ENCODE results near the gene CEP63. TPM values are rescaled to one million over a fixed set of nuclear protein-coding genes. Genes with fewer than 3 reads are reported as not detected.
A peak's percentile ranks its signal among the peaks of the same experiment; 100 is the strongest.

CEP63 gene
- total RNA-seq = 10 to 100 TPM; 13.2 to 15.1 TPM
- 25.2 TPM for polyA plus RNA-seq (2013, experiment 1 of 2)
- 23.7 TPM for polyA plus RNA-seq (2013, experiment 2 of 2)
- 6.9 to 34.0 (median 13.8) reads per million in 172 experiments for total RNA-seq

DNA sequence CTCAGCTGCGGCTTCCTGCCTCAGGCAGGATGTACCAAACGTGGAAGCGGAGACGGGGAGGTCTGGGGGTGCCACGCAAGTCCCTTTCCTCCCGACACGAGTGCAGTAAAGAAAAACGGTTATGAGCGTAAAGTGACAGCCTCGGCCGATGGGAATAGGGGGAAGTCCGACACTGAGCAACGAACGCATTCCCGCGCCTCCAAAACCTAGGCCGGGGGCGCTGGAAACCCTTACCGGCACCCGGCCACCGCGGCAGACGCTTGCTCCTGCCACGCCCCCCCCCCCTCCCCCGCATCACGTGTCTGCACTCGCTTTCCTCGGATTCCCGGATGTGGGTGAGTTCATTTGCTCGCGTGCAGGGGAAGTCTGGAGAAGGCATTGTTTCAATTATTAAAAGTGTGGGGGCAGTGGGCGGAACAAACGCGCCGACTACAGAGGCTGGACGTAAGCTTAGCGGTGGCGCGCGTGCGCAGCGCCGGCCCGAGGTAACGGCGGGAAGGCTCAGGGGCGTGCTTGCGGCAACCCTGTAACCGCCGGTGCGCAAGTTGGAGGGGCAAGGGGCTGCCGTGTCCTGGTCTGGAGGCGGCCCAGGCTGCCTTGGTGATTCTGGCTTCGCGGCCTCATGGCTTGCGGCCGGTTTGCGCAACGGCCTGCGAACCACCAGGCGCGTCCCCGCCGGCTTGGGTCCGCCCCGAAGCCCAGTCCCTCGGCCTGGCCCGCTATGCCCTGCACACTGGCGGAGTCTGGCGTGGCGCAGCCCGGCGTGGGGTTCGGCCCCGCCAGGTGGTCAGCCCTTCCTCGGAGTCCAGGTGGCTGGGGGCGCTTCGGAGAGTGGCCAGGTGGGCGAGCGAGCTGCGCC lies at the start of gene CEP63, which contains the start of gene ANAPC13:
CEP63 (plus strand) TSS at position 340 of the 859 bp plus-strand sequence. CDS start 9,264 bp downstream, outside the sequence.
ANAPC13 (minus strand) TSS at position 268 of the 859 bp plus-strand sequence. CDS start 3,081 bp downstream, outside the sequence.
- H3K27ac ChIP-seq (ENCODE audit: low read depth in 1 of 2, low read length in 2 of 2) = peak within 1 kb of the TSS; percentile 86 to 95
- H3K4me1 ChIP-seq (ENCODE audit: insufficient read depth, low read length) = peaks cover 29% of the 10 kb centered on the region
- peaks cover 20% of the 10 kb centered on the region for H3K36me3 ChIP-seq (ENCODE audit: insufficient read depth, low read length)
- TF ChIP-seq, protein P1, sequence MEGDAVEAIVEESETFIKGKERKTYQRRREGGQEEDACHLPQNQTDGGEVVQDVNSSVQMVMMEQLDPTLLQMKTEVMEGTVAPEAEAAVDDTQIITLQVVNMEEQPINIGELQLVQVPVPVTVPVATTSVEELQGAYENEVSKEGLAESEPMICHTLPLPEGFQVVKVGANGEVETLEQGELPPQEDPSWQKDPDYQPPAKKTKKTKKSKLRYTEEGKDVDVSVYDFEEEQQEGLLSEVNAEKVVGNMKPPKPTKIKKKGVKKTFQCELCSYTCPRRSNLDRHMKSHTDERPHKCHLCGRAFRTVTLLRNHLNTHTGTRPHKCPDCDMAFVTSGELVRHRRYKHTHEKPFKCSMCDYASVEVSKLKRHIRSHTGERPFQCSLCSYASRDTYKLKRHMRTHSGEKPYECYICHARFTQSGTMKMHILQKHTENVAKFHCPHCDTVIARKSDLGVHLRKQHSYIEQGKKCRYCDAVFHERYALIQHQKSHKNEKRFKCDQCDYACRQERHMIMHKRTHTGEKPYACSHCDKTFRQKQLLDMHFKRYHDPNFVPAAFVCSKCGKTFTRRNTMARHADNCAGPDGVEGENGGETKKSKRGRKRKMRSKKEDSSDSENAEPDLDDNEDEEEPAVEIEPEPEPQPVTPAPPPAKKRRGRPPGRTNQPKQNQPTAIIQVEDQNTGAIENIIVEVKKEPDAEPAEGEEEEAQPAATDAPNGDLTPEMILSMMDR (IDR thresholded peaks at IDR 0.05) = no peak
- DNase-seq (peak; percentile 84 to 99 (median 90)), ATAC-seq (ENCODE audit: poor library complexity) (peak; percentile 76)
- peak within 1 kb of the TSS; percentile 98 for H3K27ac Mint-ChIP-seq
- ChIA-PET CTCF (interaction anchor here (0.5 to 2.9 kb wide), 3 partner anchors 12 to 273 kb away, joined by 3 to 11 read pairs (median 6); no protein-coding TSS in a partner anchor), POLR2A (interaction anchor here (0.5 to 3.6 kb wide), 16 partner anchors 9 to 1763 kb away, joined by 3 to 23 read pairs (median 6); partner anchors contain the start of genes CDV3, MSL2, RYK and SRPRB)
- intact Hi-C loops (cut with DNase I, micrococcal nuclease) = loop anchor here (2.0 to 5.0 kb wide), 5 partner anchors 235 to 1824 kb away; partner anchors contain the start of genes CDV3 (in 2 of the 2), NPHP3 (in 2 of the 2), RYK (in 2 of the 2) and TOPBP1 (in 1 of the 2)
- H3K4me3 Mint-ChIP-seq = peak within 1 kb of the TSS; percentile 100
- H3K9me3 ChIP-seq (ENCODE audit: control insufficient read depth in 1 of 2, insufficient read depth in 1 of 2, low read length in 2 of 2) = no peaks in the 10 kb centered on the region
- H3K27me3 ChIP-seq (ENCODE audit: control insufficient read depth in 1 of 2, insufficient read depth in 2 of 2, low read length in 2 of 2) = no peaks in the 10 kb centered on the region
- no peaks in the 10 kb centered on the region for H3K9me3 Mint-ChIP-seq
- no peaks in the 10 kb centered on the region for H3K27me3 Mint-ChIP-seq
- H3K4me3 ChIP-seq (ENCODE audit: low read length) = peak within 1 kb of the TSS; percentile 96
- H3K36me3 Mint-ChIP-seq (ENCODE audit: low read depth) = peaks cover 50% of the 10 kb centered on the region
- peaks cover 71% of the 10 kb centered on the region for H3K4me1 Mint-ChIP-seq (ENCODE audit: low read depth)

DNA sequence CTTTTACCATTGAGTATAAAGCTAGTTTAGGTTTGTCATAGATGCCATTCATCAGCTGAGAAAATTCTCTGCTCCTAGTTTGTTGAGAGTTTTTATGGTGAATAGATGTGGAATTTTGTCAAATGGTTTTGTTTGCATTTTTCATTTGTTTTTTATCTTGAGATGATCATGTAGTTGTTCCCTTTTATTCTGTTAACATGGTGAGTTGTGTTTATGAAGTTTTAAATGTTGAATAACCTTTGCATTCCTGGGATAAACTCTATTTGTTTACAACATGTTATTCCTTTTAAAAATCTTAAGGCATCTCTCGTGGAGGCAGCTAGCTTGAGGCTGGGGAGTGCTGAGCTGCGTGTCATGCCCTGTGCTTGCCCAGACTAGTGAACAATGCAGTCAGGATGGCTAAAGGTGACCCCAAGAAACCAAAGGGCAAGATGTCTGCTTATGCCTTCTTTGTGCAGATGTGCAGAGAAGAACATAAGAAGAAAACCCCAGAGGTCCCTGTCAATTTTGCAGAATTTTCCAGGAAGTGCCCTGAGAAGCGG lies 48.6 kb upstream of the CEP63 start:
- no peaks in the 10 kb centered on the region for H3K9me3 Mint-ChIP-seq

DNA sequence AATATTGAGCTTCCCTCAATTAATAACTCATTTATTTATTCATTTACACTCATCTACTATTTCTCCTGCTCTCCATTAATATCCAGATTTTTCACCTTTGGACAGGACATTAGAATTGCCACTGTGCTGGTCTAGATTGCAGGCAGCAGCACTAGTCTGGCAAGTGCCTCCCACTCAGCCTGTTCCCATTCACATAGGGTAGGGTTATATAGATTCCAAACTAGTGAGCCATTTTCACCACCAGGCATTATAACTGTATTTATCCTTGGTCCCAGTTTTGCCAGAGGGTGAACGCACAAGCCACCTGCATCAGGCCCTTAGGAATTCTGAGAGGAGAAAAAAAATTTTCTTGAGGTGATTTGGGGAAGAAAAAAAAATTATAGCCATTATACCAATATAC lies 44.5 kb upstream of the CEP63 start:
- CTCF ChIA-PET = no interaction called here
- no peaks in the 10 kb centered on the region for H3K9me3 Mint-ChIP-seq
- peaks cover 13% of the 10 kb centered on the region for H3K27me3 Mint-ChIP-seq

More for the DNA sequence above, 48.6 kb upstream of the CEP63 start:
- H3K36me3 ChIP-seq (ENCODE audit: insufficient read depth, low read length) = no peaks in the 10 kb centered on the region
- no peak overlapping the region for H3K27ac ChIP-seq (ENCODE audit: low read depth in 1 of 2, low read length in 2 of 2)
- ATAC-seq (ENCODE audit: poor library complexity) = no peak
- intact Hi-C loops (cut with DNase I, micrococcal nuclease) = no loop called here
- POLR2A ChIA-PET = no interaction called here
- peaks cover 20% of the 10 kb centered on the region for H3K27me3 Mint-ChIP-seq
- no peak overlapping the region for H3K27ac Mint-ChIP-seq
- H3K27me3 ChIP-seq (ENCODE audit: control insufficient read depth in 1 of 2, insufficient read depth in 2 of 2, low read length in 2 of 2) = peaks cover 0 to 2% of the 10 kb centered on the region in 2 experiments
- H3K4me1 Mint-ChIP-seq (ENCODE audit: low read depth) = no peaks in the 10 kb centered on the region
- no peaks in the 10 kb centered on the region for H3K36me3 Mint-ChIP-seq (ENCODE audit: low read depth)
- H3K4me3 ChIP-seq (ENCODE audit: low read length) = no peak overlapping the region
- H3K4me1 ChIP-seq (ENCODE audit: insufficient read depth, low read length) = no peaks in the 10 kb centered on the region
- CTCF ChIA-PET = interaction anchor here (1.8 kb wide), 1 partner anchor 224 kb away, joined by 4 read pairs; no protein-coding TSS in a partner anchor
- no peak for DNase-seq
- no peaks in the 10 kb centered on the region for H3K9me3 ChIP-seq (ENCODE audit: control insufficient read depth in 1 of 2, insufficient read depth in 1 of 2, low read length in 2 of 2)
- TF ChIP-seq, protein P1 (IDR thresholded peaks at IDR 0.05) = no peak
- no peak overlapping the region for H3K4me3 Mint-ChIP-seq

More for the DNA sequence above, 44.5 kb upstream of the CEP63 start:
- peaks cover 0 to 13% of the 10 kb centered on the region in 2 experiments for H3K9me3 ChIP-seq (ENCODE audit: control insufficient read depth in 1 of 2, insufficient read depth in 1 of 2, low read length in 2 of 2)
- ATAC-seq (ENCODE audit: poor library complexity) (no peak), DNase-seq (no peak)
- H3K27ac ChIP-seq (ENCODE audit: low read depth in 1 of 2, low read length in 2 of 2) = no peak overlapping the region
- H3K4me3 ChIP-seq (ENCODE audit: low read length) = no peak overlapping the region
- TF ChIP-seq, protein P1 (IDR thresholded peaks at IDR 0.05) = no peak
- no peak overlapping the region for H3K27ac Mint-ChIP-seq
- peaks cover 0 to 4% of the 10 kb centered on the region in 2 experiments for H3K27me3 ChIP-seq (ENCODE audit: control insufficient read depth in 1 of 2, insufficient read depth in 2 of 2, low read length in 2 of 2)
- POLR2A ChIA-PET = no interaction called here
- no peak overlapping the region for H3K4me3 Mint-ChIP-seq
- no peaks in the 10 kb centered on the region for H3K36me3 ChIP-seq (ENCODE audit: insufficient read depth, low read length)
- H3K4me1 ChIP-seq (ENCODE audit: insufficient read depth, low read length) = no peaks in the 10 kb centered on the region
- H3K36me3 Mint-ChIP-seq (ENCODE audit: low read depth) = no peaks in the 10 kb centered on the region
- intact Hi-C loops (cut with DNase I, micrococcal nuclease) = no loop called here
- no peaks in the 10 kb centered on the region for H3K4me1 Mint-ChIP-seq (ENCODE audit: low read depth)

All from CD4-positive, alpha-beta T cell (primary cell).